RCC 7860 (cell line): ENCODE data around the gene PISD.
"Not testable (repeated sequence)": the region's sequence is repeated elsewhere in the genome, so short reads cannot be mapped to it uniquely, and the experiment has no call there.

Experiments
- DNase-seq: peaks from one replicate; pipeline ENCODE4 v3.0.0-alpha.2; 2015; ENCODE audit warnings: low spot score
- FAIRE-seq: peaks from 2 replicates; lab custom pipeline; 2012; peaks lifted over from hg19 to GRCh38; lab: Jason Lieb, UNC

The PISD gene

GRCh38 chr22:31610611-31611010 lies 51.4 kb downstream of the PISD start:
- DNase-seq (no peak), FAIRE-seq (no peak)

GRCh38 chr22:31609716-31610115 lies 52.3 kb downstream of the PISD start:
- FAIRE-seq (no peak), DNase-seq (no peak)

GRCh38 chr22:31607696-31608095 lies 54.3 kb downstream of the PISD start:
- no peak for FAIRE-seq
- no peak for DNase-seq

- DNase-seq: no peak
- FAIRE-seq: no peak
These were observed 56.0 kb downstream of the PISD start for GRCh38 chr22:31605851-31606585.

DNA sequence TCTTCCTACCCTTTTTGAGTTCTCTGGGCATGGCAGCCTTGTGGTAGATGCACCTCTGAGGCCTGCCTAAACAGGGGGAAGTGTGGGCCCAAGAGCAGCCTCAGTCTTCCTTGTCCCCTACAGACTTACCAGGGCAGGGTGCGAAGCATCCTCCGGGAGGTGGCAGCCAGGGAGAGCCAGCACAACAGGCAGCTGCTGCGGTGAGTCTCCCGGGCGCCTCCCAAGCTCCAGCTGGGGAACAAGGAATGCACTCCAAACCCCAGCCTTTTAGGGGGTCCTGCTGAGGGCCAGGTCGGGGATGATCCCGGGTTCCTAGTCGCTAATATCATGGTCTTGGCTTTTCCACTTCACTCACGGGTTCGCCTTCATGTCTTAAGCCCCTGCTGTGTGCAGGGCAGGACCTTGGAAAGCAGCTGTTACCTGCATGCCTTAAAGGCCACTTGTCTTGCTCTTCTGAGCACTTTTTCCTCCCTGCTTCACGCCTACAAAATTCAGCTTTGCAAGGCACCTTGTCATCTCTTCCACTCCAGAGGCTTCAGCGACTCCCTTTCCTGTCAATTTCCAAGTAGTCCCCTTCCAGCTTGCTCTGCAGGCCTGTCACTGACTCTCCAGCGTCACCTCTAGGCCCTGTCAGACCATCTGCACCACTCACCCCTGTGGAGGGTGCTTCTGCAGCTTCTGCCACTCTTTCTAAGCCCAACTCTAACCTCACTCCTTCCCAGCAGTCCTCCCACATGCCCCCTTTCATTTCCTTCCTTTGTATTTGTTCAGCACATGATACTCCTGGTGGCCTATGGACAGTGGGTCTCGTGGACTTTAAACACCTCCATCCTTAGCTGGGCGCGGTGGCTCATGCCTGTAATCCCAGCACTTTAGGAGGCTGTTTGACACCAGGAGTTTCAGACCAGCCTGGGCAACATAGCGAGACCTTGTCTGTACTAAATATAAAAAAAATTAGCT lies 57.0 kb downstream of the PISD start:
- DNase-seq (no peak), FAIRE-seq (no peak)

GRCh38 chr22:31604137-31604705 lies 57.8 kb downstream of the PISD start:
- no peak for FAIRE-seq
- DNase-seq: no peak

- FAIRE-seq: no peak
- DNase-seq: no peak
These were observed 58.4 kb downstream of the PISD start for GRCh38 chr22:31603574-31603973.

DNA sequence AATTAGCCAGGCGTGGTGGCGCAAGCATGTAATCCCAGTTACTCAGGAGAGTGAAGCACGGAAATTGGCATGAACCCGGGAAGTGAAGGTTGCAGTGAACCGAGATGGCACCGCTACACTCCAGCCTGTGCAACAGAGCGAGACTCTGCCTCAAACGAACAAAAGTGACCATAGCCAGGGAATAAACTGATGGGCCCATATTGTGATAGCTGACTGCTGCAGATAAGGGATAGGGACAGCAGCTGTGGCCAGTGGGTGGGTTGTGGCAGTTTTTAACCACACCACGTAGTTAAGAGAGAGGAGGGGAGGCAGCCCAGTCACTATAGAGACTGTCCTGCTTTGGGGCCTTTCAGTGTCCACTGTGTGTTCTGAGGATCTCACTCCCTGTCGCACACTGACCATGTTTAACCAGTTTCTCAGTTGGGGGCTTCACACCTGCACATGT lies 58.9 kb downstream of the PISD start:
- FAIRE-seq (peak; percentile 92), DNase-seq (peak; percentile 80)

DNA sequence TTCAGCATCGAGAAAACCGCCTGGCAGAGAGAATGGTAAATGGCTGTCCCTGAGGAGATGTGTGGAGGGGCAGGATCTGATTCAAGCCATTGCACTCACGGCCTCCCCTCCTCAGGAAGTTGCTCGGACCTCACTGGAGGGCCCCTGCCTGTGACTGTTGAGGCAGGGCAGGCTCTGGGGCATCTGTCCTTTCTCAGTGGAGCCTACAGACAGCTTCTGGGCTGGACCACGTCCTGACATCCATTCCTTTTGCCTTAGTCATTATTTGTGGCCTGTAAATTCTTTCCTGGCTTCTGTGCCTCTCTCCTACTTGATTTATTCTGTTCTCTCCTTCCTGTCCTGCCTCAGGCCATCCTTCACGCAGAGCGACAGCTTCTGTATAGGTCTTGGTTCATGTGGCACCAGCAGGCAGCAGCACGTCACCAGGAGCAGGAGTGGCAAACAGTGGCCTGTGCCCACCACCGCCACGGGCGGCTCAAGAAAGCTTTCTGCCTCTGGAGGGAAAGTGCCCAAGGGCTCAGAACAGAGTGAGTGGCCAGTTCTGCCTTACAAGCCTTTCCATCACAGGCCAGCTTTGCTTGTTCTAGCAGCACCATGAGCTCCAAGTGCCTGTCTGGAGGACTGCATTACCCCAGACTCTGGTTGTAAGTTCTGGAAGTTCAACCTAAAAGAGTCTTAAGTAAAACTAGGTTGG lies 59.6 kb downstream of the PISD start:
- DNase-seq (peak; percentile 98), FAIRE-seq (peak; percentile 96)

- FAIRE-seq (no peak), DNase-seq (no peak)
These were observed 66.7 kb downstream of the PISD start for GRCh38 chr22:31595271-31595670.

DNA sequence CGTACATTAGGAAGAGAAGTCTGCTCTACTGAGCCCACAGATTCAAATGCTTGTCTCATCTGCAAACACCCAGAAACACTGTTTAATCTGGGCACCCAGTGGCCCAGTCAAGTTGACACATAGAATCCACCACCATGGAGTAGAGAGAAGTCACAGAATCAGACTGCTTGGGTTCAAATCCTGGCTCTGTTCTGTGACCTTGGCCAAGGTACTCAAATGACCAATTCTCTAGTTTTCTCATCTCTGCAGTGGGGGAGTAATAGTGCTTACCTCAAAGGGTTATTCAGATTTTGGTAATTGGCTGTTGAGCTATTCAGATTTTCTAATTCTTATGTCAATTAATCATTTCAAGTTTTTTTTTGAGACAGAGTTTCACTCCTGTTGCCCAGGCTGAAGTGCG lies 71.9 kb downstream of the PISD start:
- not testable (repeated sequence) for DNase-seq, FAIRE-seq

DNA sequence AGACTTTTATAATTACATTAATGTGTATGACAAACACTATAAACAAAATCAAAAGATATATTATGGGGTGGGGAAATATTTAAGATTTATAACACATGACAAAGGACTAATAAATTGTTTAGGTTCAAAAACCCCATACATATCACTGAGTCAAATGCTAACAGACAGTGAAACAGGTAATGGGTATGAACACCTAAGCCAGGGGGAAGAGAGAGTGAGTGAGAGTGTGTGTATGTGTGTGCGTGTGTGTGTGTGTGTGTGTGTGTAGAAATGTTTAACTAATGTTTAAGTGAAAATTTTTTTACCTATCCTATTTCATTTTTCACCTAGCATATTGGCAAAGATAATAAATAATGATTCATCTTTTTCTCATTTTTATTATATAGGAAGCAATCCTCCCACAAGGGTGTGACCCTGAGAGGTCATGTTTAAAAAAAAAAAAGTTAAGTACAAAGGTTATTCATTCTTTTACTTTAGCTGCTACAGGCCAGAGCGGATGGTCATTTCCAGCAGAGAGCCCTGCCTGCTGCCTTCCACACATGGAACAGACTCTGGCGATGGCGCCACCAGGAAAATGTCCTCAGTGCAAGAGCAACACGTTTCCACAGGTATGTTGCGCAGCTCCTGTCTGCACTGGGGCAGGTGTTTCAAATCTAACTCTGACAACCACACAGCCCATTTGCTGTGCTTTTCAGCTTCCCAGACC lies 72.9 kb downstream of the PISD start:
- DNase-seq (no peak), FAIRE-seq (no peak)

DNA sequence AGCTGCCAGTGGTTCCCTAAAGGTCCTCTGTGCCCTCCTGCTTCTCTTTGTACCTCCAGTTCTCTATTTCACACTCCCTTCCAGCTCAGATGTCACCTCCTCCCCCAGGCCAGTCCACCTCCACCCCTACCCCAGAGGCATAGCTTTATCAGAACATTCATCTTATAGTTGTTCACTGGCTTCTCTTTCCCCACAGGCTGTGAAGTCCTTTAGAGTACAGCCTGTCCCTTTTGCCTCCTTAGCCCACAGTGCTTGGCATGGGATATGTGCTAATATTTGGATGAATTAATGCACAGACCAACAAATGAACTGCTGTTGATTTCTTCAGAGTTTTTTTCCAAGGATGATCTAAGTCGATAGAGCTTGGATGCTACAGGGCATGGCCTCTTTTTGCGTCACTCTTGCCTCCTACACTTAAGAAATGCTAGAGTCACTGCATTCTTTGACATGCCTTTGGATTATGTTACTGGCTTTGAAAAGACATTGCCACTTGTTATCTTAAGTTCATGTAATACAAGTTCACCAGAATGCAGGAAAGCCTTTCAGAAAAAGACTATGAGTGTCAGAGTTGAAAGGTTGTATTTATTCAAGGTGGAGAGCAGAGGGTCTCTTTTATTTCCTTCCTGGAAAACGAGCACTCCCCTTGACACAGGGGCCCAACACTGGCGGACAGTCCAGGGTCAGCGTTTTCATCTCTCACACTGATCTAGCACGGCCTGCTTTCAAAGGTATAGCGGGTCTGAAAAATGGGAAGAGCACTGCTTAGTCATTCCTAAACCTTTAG lies 75.7 kb downstream of the PISD start:
- FAIRE-seq (no peak), DNase-seq (no peak)

- DNase-seq: no peak
- FAIRE-seq: no peak
These were observed 76.7 kb downstream of the PISD start for GRCh38 chr22:31585161-31585859.

DNA sequence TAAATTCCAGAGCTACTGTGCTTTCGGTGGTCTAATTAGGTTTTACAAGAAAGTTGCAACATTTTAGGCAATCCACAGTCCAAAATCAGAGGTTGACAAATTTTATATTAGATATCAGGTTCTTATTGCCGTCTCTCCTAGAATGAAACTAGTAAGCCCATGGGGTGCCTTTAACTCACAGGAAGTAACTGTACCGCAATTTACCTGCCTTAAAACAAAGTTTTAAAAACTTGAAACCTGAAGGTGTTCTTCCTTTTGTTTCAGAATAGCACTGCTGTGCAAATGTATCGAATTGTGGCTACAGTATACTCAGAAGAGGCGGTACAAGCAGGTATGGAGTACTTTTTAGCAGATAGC lies 77.2 kb downstream of the PISD start:
- DNase-seq (no peak), FAIRE-seq (no peak)

- no peak for DNase-seq
- FAIRE-seq: no peak
These were observed 78.0 kb downstream of the PISD start for GRCh38 chr22:31583861-31584485.

DNA sequence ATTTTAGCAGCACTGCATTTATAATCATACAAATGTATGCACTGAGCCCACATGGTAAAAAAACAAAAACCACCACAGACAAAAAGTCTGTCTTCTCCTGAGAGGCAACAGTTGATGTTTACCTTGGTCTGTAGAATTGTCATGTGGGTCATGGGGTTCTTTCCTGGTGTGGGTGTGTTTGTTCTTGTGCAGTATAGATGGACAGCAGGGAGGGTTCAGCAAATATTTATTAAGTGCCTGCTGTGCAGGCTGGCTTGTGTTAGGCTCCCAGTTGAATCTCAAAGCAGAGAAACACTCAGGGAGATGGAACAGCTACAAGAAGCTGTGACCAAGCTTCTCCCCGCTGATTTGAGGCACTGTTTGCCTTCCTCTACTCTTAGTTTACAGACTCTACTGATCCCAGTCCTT lies 82.2 kb downstream of the PISD start:
- DNase-seq (no peak), FAIRE-seq (no peak)

DNA sequence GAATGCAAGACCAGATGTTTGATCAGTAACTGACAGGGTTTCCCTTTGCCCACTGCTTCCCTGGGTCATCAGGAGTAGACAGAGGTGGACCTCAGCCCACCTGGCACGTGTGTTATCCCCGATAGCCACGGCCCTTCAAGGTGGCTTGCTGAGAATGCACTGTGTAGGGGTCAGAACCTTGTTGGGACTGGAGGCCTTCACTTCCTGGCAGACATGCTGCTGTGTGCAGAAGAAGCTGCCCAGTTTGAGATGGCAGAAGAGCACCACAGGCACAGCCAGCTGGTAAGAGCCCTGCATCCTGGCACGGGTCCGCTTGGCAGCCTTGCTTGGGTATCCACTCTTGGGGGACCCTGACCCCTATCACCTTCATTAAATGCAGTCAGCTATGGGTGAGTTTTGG lies 83.8 kb downstream of the PISD start:
- FAIRE-seq (no peak), DNase-seq (no peak)

GRCh38 chr22:31577711-31578110 lies 84.3 kb downstream of the PISD start:
- FAIRE-seq (no peak), DNase-seq (no peak)
